ENCODE results near the gene SAMD9L.

Gene SAMD9L

DNA sequence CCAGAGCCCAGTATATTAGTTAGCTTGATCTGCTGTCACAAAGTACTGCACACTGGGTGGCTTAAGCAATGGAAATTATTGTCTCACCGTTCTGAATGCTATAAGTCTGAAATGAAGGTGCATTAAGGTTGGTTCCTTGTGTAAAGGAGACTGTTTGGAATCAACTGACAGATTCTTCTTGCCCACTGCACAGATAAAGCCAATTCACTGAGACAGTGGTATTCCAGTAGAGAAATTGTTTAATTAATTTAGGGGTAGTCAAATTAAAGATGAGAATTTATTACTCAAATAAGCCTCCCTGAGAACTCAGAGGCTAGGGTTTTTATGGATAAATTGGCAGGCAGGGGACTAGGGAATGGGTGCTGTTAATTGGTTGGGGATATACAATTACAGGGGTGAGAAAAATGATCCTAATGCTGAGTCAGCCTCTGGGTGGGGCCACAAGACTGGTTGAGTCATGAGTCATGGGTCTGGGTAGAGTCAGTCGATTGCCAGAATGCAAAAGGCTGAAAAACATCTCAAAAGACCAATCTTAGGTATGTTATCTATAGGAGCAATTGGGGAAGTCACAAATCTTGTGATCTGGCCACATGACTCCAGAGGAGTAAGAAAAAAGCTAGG lies 23.5 kb upstream of the SAMD9L start:
- Histone ChIP-seq H3K27me3 (ENCODE audit: control insufficient read depth in 5 of 5, insufficient read depth in 4 of 5, low read length in 5 of 5) (no peaks in the 10 kb centered on the region), H3K4me1 (ENCODE audit: control insufficient read depth in 5 of 5, insufficient read depth in 5 of 5, low read length in 5 of 5) (no peaks in the 10 kb centered on the region), H3K4me3 (ENCODE audit: low read depth in 1 of 5, low read length in 5 of 5) (no peak overlapping the region), H3K27ac (ENCODE audit: low read depth, low read length) (no peak overlapping the region), H3K36me3 (ENCODE audit: control insufficient read depth in 5 of 5, insufficient read depth in 5 of 5, low read length in 5 of 5) (no peaks in the 10 kb centered on the region), H3K9me3 (ENCODE audit: control insufficient read depth in 5 of 5, low read length in 5 of 5) (peaks cover 3 to 20% (median 13%) of the 10 kb centered on the region in 5 donors), H3K9ac (ENCODE audit: low read length in 5 of 5) (no peak overlapping the region)

GRCh38 chr7:93165447-93165846 lies 17.3 kb upstream of the SAMD9L start:
- Histone ChIP-seq H3K27ac (ENCODE audit: low read depth, low read length) (no peak overlapping the region), H3K36me3 (ENCODE audit: control insufficient read depth in 5 of 5, insufficient read depth in 5 of 5, low read length in 5 of 5) (no peaks in the 10 kb centered on the region), H3K4me3 (ENCODE audit: low read depth in 1 of 5, low read length in 5 of 5) (no peak overlapping the region), H3K4me1 (ENCODE audit: control insufficient read depth in 5 of 5, insufficient read depth in 5 of 5, low read length in 5 of 5) (no peaks in the 10 kb centered on the region), H3K27me3 (ENCODE audit: control insufficient read depth in 5 of 5, insufficient read depth in 4 of 5, low read length in 5 of 5) (no peaks in the 10 kb centered on the region), H3K9me3 (ENCODE audit: control insufficient read depth in 5 of 5, low read length in 5 of 5) (peaks cover 0 to 5% (median 0%) of the 10 kb centered on the region in 5 donors), H3K9ac (ENCODE audit: low read length in 5 of 5) (no peak overlapping the region)

DNA sequence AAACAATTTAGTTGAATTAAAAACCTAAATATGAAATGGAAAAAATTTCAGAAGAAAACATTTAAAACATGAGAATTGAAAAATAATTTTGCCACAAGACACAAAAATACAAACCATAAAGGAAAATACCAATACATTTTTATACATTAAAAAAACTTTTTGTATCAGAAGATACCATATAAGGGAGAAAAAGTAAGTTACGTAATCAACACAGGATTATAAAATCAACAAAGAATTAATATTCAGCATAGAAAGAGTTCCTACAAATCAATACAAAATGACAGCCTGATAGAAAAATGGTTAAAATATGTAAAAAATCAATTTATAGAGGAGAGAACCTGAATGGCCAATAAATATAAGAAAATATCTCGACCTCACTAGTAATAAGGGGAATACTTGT lies 16.6 kb upstream of the SAMD9L start:
- Histone ChIP-seq H3K4me1 (ENCODE audit: control insufficient read depth in 5 of 5, insufficient read depth in 5 of 5, low read length in 5 of 5) (no peaks in the 10 kb centered on the region), H3K27me3 (ENCODE audit: control insufficient read depth in 5 of 5, insufficient read depth in 4 of 5, low read length in 5 of 5) (no peaks in the 10 kb centered on the region), H3K9me3 (ENCODE audit: control insufficient read depth in 5 of 5, low read length in 5 of 5) (peaks cover 0 to 4% (median 0%) of the 10 kb centered on the region in 5 donors), H3K9ac (ENCODE audit: low read length in 5 of 5) (no peak overlapping the region), H3K36me3 (ENCODE audit: control insufficient read depth in 5 of 5, insufficient read depth in 5 of 5, low read length in 5 of 5) (no peaks in the 10 kb centered on the region), H3K27ac (ENCODE audit: low read depth, low read length) (no peak overlapping the region), H3K4me3 (ENCODE audit: low read depth in 1 of 5, low read length in 5 of 5) (no peak overlapping the region)

DNA sequence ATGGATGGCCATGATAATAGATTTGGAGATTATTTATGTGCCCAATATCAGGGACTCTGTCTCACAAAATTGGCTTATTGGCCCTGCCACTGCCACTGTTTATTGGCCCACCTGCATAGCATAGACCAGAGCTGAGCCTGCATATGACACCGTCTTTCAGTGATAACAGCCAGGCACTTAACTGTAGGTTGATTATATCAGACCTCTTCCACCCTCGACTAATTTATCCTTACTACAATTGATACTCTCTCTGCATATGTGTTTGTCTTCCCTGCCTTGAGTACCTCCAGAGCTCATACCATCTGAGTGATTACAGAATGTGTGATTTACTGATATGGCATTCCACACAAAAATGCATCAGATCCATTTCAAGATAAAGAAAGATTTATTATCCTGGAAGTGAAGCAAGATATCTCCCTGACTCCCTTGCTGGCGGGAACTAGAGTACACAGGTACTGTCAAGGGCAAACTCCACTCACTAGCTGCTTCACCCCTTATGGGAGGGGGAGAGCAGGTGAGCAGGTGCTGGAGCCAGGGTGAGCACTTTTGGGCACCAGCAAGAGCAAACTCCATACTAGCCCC lies 13.1 kb upstream of the SAMD9L start:
- Histone ChIP-seq H3K9me3 (ENCODE audit: control insufficient read depth in 5 of 5, low read length in 5 of 5) (peaks cover 0 to 4% (median 0%) of the 10 kb centered on the region in 5 donors), H3K36me3 (ENCODE audit: control insufficient read depth in 5 of 5, insufficient read depth in 5 of 5, low read length in 5 of 5) (no peaks in the 10 kb centered on the region), H3K27me3 (ENCODE audit: control insufficient read depth in 5 of 5, insufficient read depth in 4 of 5, low read length in 5 of 5) (no peaks in the 10 kb centered on the region), H3K9ac (ENCODE audit: low read length in 5 of 5) (no peak overlapping the region), H3K4me1 (ENCODE audit: control insufficient read depth in 5 of 5, insufficient read depth in 5 of 5, low read length in 5 of 5) (no peaks in the 10 kb centered on the region), H3K27ac (ENCODE audit: low read depth, low read length) (no peak overlapping the region), H3K4me3 (ENCODE audit: low read depth in 1 of 5, low read length in 5 of 5) (no peak overlapping the region)

DNA sequence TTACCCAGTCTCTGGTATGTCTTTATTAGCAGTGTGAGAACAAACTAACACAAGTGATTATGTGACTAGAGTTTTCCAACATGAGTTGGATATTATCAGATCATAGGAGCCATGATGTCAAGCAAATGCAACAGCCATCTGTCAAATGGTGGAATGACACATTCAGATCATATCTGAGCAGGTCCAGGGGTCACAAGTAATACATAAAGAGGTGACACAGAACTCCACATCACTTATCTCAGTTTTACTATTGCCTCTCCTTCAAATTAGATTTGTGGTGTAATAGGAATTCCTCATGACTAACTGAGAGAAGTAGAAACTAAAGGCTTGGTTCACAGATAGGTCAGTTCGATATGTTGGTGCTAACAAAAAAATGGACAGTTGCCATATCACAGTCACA lies 12.2 kb upstream of the SAMD9L start:
- no peak overlapping the region for H3K4me3 ChIP-seq (ENCODE audit: low read depth in 1 of 5, low read length in 5 of 5)
- H3K9ac ChIP-seq (ENCODE audit: low read length in 5 of 5), result no peak overlapping the region
- no peaks in the 10 kb centered on the region for H3K27me3 ChIP-seq (ENCODE audit: control insufficient read depth in 5 of 5, insufficient read depth in 4 of 5, low read length in 5 of 5)
- no peak overlapping the region for H3K27ac ChIP-seq (ENCODE audit: low read depth, low read length)
- no peaks in the 10 kb centered on the region for H3K4me1 ChIP-seq (ENCODE audit: control insufficient read depth in 5 of 5, insufficient read depth in 5 of 5, low read length in 5 of 5)
- H3K9me3 ChIP-seq (ENCODE audit: control insufficient read depth in 5 of 5, low read length in 5 of 5), result peaks cover 0 to 4% (median 0%) of the 10 kb centered on the region in 5 donors
- H3K36me3 ChIP-seq (ENCODE audit: control insufficient read depth in 5 of 5, insufficient read depth in 5 of 5, low read length in 5 of 5), result no peaks in the 10 kb centered on the region

- no peaks in the 10 kb centered on the region for H3K36me3 ChIP-seq (ENCODE audit: control insufficient read depth in 5 of 5, insufficient read depth in 5 of 5, low read length in 5 of 5)
- no peak overlapping the region for H3K4me3 ChIP-seq (ENCODE audit: low read depth in 1 of 5, low read length in 5 of 5)
- no peaks in the 10 kb centered on the region for H3K4me1 ChIP-seq (ENCODE audit: control insufficient read depth in 5 of 5, insufficient read depth in 5 of 5, low read length in 5 of 5)
- H3K9me3 ChIP-seq (ENCODE audit: control insufficient read depth in 5 of 5, low read length in 5 of 5), result peaks cover 0 to 4% (median 0%) of the 10 kb centered on the region in 5 donors
- no peak overlapping the region for H3K27ac ChIP-seq (ENCODE audit: low read depth, low read length)
- no peak overlapping the region for H3K9ac ChIP-seq (ENCODE audit: low read length in 5 of 5)
- H3K27me3 ChIP-seq (ENCODE audit: control insufficient read depth in 5 of 5, insufficient read depth in 4 of 5, low read length in 5 of 5), result no peaks in the 10 kb centered on the region
These were observed 11.3 kb upstream of the SAMD9L start for GRCh38 chr7:93159490-93159889.

DNA sequence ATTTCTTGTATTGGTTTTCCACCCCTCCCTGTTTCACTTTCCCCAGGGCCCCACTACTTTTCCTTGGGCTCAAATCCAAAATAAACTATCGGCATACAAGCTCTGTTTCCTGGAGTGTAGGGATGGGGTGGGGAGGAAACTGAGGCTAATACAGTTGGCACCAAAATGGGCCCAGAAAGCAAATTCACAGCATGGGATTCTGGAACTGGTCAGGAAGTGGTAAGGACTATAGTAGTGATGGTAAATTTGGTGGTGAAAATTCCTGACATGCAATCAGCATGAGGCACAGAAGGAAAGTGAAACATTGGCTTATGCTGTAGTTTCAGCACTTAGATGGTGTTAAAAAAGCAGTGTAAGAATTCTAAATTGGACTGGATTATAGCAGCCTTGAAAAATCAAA lies 8.7 kb upstream of the SAMD9L start:
- Histone ChIP-seq H3K36me3 (ENCODE audit: control insufficient read depth in 5 of 5, insufficient read depth in 5 of 5, low read length in 5 of 5) (no peaks in the 10 kb centered on the region), H3K4me3 (ENCODE audit: low read depth in 1 of 5, low read length in 5 of 5) (no peak overlapping the region), H3K9me3 (ENCODE audit: control insufficient read depth in 5 of 5, low read length in 5 of 5) (peaks cover 0 to 3% (median 0%) of the 10 kb centered on the region in 5 donors), H3K27me3 (ENCODE audit: control insufficient read depth in 5 of 5, insufficient read depth in 4 of 5, low read length in 5 of 5) (no peaks in the 10 kb centered on the region), H3K9ac (ENCODE audit: low read length in 5 of 5) (no peak overlapping the region), H3K27ac (ENCODE audit: low read depth, low read length) (no peak overlapping the region), H3K4me1 (ENCODE audit: control insufficient read depth in 5 of 5, insufficient read depth in 5 of 5, low read length in 5 of 5) (no peaks in the 10 kb centered on the region)

DNA sequence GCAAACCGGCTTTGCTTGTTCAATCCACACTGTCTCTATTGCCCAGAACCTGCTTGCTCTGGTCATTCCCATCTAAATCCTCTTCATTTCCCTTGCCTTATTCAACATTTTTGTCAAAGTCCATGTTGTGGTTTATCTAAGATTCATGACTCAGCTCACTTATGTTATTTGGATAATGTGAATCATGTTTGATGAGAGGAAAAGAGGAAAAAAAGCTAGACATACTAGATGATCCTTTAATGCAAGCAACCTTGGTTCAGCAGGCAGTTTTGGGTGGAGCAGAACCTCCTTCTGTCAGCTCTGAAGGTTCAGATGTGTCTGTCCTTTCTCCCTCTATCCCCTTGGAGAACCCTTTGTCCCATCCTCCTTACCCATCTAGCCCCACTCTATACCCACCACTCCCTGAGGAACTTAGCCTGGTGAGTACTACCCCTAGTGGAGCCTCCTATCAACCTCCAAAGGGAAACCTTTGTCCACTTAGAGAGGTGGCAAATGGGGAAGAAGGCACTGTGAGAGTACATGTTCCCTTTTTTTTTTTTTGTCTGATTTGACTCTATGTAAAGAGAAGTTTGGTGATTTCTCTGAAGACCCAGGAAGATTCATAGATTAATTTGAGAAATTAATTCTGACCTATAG lies 2.1 kb upstream of the SAMD9L start:
- H3K4me1 ChIP-seq (ENCODE audit: control insufficient read depth in 5 of 5, insufficient read depth in 5 of 5, low read length in 5 of 5), result peaks cover 0 to 27% (median 22%) of the 10 kb centered on the region in 5 donors

DNA sequence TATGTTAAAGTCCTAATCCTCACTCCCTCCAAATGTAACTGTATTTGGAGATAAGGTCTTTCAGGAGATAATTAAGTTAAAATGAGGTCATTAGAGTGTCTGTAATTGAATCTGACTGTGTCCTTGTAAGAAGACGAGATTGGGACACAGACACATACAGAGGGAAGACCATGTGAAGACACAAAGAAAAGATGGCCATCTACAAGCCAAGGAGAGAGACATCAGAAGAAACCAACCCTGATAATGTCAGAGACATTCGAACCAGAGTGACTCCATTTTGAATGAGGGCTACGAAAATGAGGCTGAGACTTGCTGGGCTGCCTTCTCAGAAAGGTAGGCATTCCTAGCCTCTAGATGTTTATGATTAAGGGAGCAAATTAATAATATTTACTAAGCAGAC lies 542 bp upstream of the SAMD9L start:
- peak overlapping the region in 4 of 5 donors; percentile 68 to 75 (median 73) for H3K9ac ChIP-seq (ENCODE audit: low read length in 5 of 5)

More for the DNA sequence above, 2.1 kb upstream of the SAMD9L start:
- Histone ChIP-seq H3K27ac (ENCODE audit: low read depth, low read length) (no peak overlapping the region), H3K9me3 (ENCODE audit: control insufficient read depth in 5 of 5, low read length in 5 of 5) (no peaks in the 10 kb centered on the region), H3K4me3 (ENCODE audit: low read depth in 1 of 5, low read length in 5 of 5) (no peak overlapping the region), H3K27me3 (ENCODE audit: control insufficient read depth in 5 of 5, insufficient read depth in 4 of 5, low read length in 5 of 5) (no peaks in the 10 kb centered on the region), H3K36me3 (ENCODE audit: control insufficient read depth in 5 of 5, insufficient read depth in 5 of 5, low read length in 5 of 5) (no peaks in the 10 kb centered on the region), H3K9ac (ENCODE audit: low read length in 5 of 5) (no peak overlapping the region)

DNA sequence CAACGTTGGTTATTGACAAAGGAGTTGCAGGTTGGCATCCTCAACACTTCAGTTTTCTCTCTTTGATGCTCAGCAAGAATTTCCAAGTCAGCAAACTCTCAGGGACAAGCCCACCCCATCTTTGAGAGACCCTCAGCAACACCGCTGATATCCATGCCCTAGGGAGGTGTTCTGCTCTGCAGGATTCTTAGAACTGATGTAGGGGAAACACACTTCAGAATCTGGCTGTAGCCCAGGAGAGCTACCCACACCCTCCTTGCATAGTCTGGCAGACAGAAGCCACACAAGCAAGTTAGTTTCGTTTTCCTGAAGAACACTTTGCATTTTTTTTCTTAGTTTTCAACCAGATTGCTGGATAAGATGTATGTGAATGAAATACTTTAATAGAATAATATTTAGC lies 822 bp downstream of the SAMD9L start:
- Histone ChIP-seq H3K9ac (ENCODE audit: low read length in 5 of 5) (peak overlapping the region; percentile 2 to 79 (median 74)), H3K9me3 (ENCODE audit: control insufficient read depth in 5 of 5, low read length in 5 of 5) (no peaks in the 10 kb centered on the region), H3K27me3 (ENCODE audit: control insufficient read depth in 5 of 5, insufficient read depth in 4 of 5, low read length in 5 of 5) (no peaks in the 10 kb centered on the region), H3K27ac (ENCODE audit: low read depth, low read length) (peak overlapping the region; percentile 54), H3K4me3 (ENCODE audit: low read depth in 1 of 5, low read length in 5 of 5) (peak overlapping the region; percentile 60 to 82 (median 74)), H3K36me3 (ENCODE audit: control insufficient read depth in 5 of 5, insufficient read depth in 5 of 5, low read length in 5 of 5) (peaks cover 16 to 26% (median 24%) of the 10 kb centered on the region in 5 donors), H3K4me1 (ENCODE audit: control insufficient read depth in 5 of 5, insufficient read depth in 5 of 5, low read length in 5 of 5) (peaks cover 0 to 27% (median 22%) of the 10 kb centered on the region in 5 donors)

More for the DNA sequence above, 542 bp upstream of the SAMD9L start:
- no peaks in the 10 kb centered on the region for H3K27me3 ChIP-seq (ENCODE audit: control insufficient read depth in 5 of 5, insufficient read depth in 4 of 5, low read length in 5 of 5)
- peak overlapping the region in 4 of 5 donors; percentile 60 to 79 (median 72) for H3K4me3 ChIP-seq (ENCODE audit: low read depth in 1 of 5, low read length in 5 of 5)
- H3K36me3 ChIP-seq (ENCODE audit: control insufficient read depth in 5 of 5, insufficient read depth in 5 of 5, low read length in 5 of 5), result peaks cover 8 to 13% (median 12%) of the 10 kb centered on the region in 5 donors
- peak overlapping the region; percentile 71 for H3K27ac ChIP-seq (ENCODE audit: low read depth, low read length)
- no peaks in the 10 kb centered on the region for H3K9me3 ChIP-seq (ENCODE audit: control insufficient read depth in 5 of 5, low read length in 5 of 5)
- H3K4me1 ChIP-seq (ENCODE audit: control insufficient read depth in 5 of 5, insufficient read depth in 5 of 5, low read length in 5 of 5), result peaks cover 0 to 27% (median 22%) of the 10 kb centered on the region in 5 donors

Data from subcutaneous abdominal adipose tissue (tissue), 5 donors.